WTC11 (cell line): ENCODE measurements around the gene MCAT. TPM values are rescaled to one million over a fixed set of nuclear protein-coding genes. Genes with fewer than 3 reads are reported as not detected.

Experiments
- ATAC-seq: fragments of 200-7000 bp; cut with Tn5 transposase; 2 replicates; pipeline ENCODE4 v1.10.0; 2021; ENCODE audit warnings: mild to moderate bottlenecking, moderate library complexity
- CTCF ChIA-PET: fragments of 300-600 bp; sonication (Branson Sonifier 250); formaldehyde crosslinking; loops from one replicate; lab custom pipeline; 2021; ENCODE audit warnings: antibody characterized with exemption; lab: Charles Lee
- POLR2A ChIA-PET: fragments of 350-600 bp; sonication (Branson Sonifier 250); formaldehyde crosslinking; loops from one replicate; lab custom pipeline; 2021; ENCODE audit warnings: antibody characterized with exemption; lab: Charles Lee
- DNase-seq: peaks from one replicate; pipeline ENCODE4 v3.0.0; 2021; ENCODE audit warnings: low spot score
- H3K27ac Mint-ChIP-seq: 2 replicates; pipeline ENCODE4 v1.8.0; 2021; ENCODE audit warnings: mixed read lengths
- H3K27me3 Mint-ChIP-seq: 2 replicates; pipeline ENCODE4 v1.8.0; 2021; ENCODE audit warnings: low read depth, mild to moderate bottlenecking, moderate library complexity, mixed read lengths
- H3K36me3 Mint-ChIP-seq: 2 replicates; pipeline ENCODE4 v1.8.0; 2021; ENCODE audit warnings: mixed read lengths
- H3K4me1 Mint-ChIP-seq: 2 replicates; pipeline ENCODE4 v1.8.0; 2022; ENCODE audit warnings: mixed read lengths
- H3K4me3 Mint-ChIP-seq: 2 replicates; pipeline ENCODE4 v1.8.0; 2021; ENCODE audit warnings: mild to moderate bottlenecking, moderate library complexity, mixed read lengths
- H3K9me3 Mint-ChIP-seq: 2 replicates; pipeline ENCODE4 v1.8.0; 2021; ENCODE audit warnings: mixed read lengths
- AR ChIP-seq: fragments of 250-450 bp; sonication (Bioruptor Pico); IDR thresholded peaks from 2 replicates; pipeline ENCODE4 v1.9.0; 2021; ENCODE audit warnings: mild to moderate bottlenecking
- CREB1 ChIP-seq: sonication (generic); formaldehyde crosslinking; IDR thresholded peaks from 2 replicates; pipeline ENCODE4 v1.8.0; 2023; ENCODE audit warnings: mild to moderate bottlenecking, missing genetic modification reagents
- CTCF ChIP-seq: fragments of 200-600 bp; IDR thresholded peaks from 2 replicates; pipeline ENCODE4 v1.8.0; 2022; ENCODE audit warnings: antibody characterized with exemption
- ESRRA ChIP-seq: sonication (generic); formaldehyde crosslinking; IDR thresholded peaks from 2 replicates; pipeline ENCODE4 v1.8.1; 2022; ENCODE audit warnings: mild to moderate bottlenecking, missing genetic modification reagents, borderline replicate concordance
- HMGA2 ChIP-seq: fragments of 250-450 bp; sonication (Bioruptor Pico); IDR thresholded peaks from 2 replicates; pipeline ENCODE4 v1.4.0; 2021; ENCODE audit warnings: mild to moderate bottlenecking, moderate library complexity
- KAT7 ChIP-seq: sonication (generic); formaldehyde crosslinking; IDR thresholded peaks from 2 replicates; pipeline ENCODE4 v1.8.1; 2023; ENCODE audit warnings: missing genetic modification reagents, mild to moderate bottlenecking, borderline replicate concordance
- MXD4 ChIP-seq: fragments of 250-450 bp; sonication (Bioruptor Pico); IDR thresholded peaks from 2 replicates; pipeline ENCODE4 v1.8.0; 2021; ENCODE audit warnings: mild to moderate bottlenecking, moderate library complexity, borderline replicate concordance
- OVOL2 ChIP-seq: fragments of 250-450 bp; sonication (Bioruptor Pico); IDR thresholded peaks from 2 replicates; pipeline ENCODE4 v1.9.0; 2021; ENCODE audit warnings: mild to moderate bottlenecking, borderline replicate concordance
- RORB ChIP-seq: fragments of 250-450 bp; sonication (Bioruptor Pico); IDR thresholded peaks from 2 replicates; pipeline ENCODE4 v1.9.0; 2021; ENCODE audit warnings: mild to moderate bottlenecking
- SP1 ChIP-seq: sonication (generic); formaldehyde crosslinking; conservative IDR thresholded peaks from 2 replicates; pipeline ENCODE4 v1.8.1; 2022; ENCODE audit warnings: missing genetic modification reagents
- USF1 ChIP-seq: sonication (generic); formaldehyde crosslinking; IDR thresholded peaks from 2 replicates; pipeline ENCODE4 v1.8.0; 2022; ENCODE audit warnings: mild to moderate bottlenecking, missing genetic modification reagents
- ZBTB21 ChIP-seq: sonication (generic); formaldehyde crosslinking; IDR thresholded peaks from 2 replicates; pipeline ENCODE4 v1.8.1; 2023; ENCODE audit warnings: mild to moderate bottlenecking, missing genetic modification reagents, borderline replicate concordance
- ZNF232 ChIP-seq: sonication (generic); formaldehyde crosslinking; IDR thresholded peaks from 2 replicates; pipeline ENCODE4 v1.8.0; 2022; ENCODE audit warnings: mild to moderate bottlenecking, missing genetic modification reagents
- ZNF317 ChIP-seq: sonication (generic); formaldehyde crosslinking; IDR thresholded peaks from 2 replicates; pipeline ENCODE4 v1.8.1; 2023; ENCODE audit warnings: low read depth, mild to moderate bottlenecking, moderate library complexity, missing genetic modification reagents, borderline replicate concordance
- ZNF425 ChIP-seq: fragments of 250-450 bp; sonication (Bioruptor Pico); conservative IDR thresholded peaks from 2 replicates; pipeline ENCODE4 v1.9.0; 2021; ENCODE audit warnings: mild to moderate bottlenecking
- ZNF671 ChIP-seq: fragments of 250-450 bp; sonication (Bioruptor Pico); IDR thresholded peaks from 2 replicates; pipeline ENCODE4 v1.8.0; 2021; ENCODE audit warnings: mild to moderate bottlenecking
- total RNA-seq: library from RNA; stranded (reverse); gene quantifications from 3 replicates; pipeline ENCODE4 v1.2.3, GENCODE V29; 2021
- TF ChIP-seq, protein P1 (sequence below): sonication (generic); formaldehyde crosslinking; conservative IDR thresholded peaks from 2 replicates; pipeline ENCODE4 v1.8.1; 2022; ENCODE audit warnings: mild to moderate bottlenecking, missing genetic modification reagents
- TF ChIP-seq, protein P2 (sequence below): sonication (generic); formaldehyde crosslinking; IDR thresholded peaks from 2 replicates; pipeline ENCODE4 v1.8.0; 2023; ENCODE audit warnings: missing genetic modification reagents
- TF ChIP-seq, protein P3 (sequence below): sonication (generic); formaldehyde crosslinking; IDR thresholded peaks from 2 replicates; pipeline ENCODE4 v1.8.1; 2023; ENCODE audit warnings: mild to moderate bottlenecking, missing genetic modification reagents

MCAT gene
- total RNA-seq, 1 experiment from 2014 or later, result 18.5 TPM

- peaks cover 18% of the 10 kb centered on the region for H3K4me1 Mint-ChIP-seq
- ChIA-PET CTCF (interaction anchor here (1.4 kb wide), 1 partner anchor 46 kb away, joined by 5 read pairs; no protein-coding TSS in a partner anchor), POLR2A (no interaction called here)
- H3K4me3 Mint-ChIP-seq, result no peak overlapping the region
- H3K9me3 Mint-ChIP-seq, result no peaks in the 10 kb centered on the region
- DNase-seq, result no peak
- H3K27me3 Mint-ChIP-seq, result no peaks in the 10 kb centered on the region
- ATAC-seq, result no peak
- H3K36me3 Mint-ChIP-seq, result peaks cover 42% of the 10 kb centered on the region
- TF ChIP-seq MXD4, result no peak
- TF ChIP-seq HMGA2, result no peak
- TF ChIP-seq, protein P1, sequence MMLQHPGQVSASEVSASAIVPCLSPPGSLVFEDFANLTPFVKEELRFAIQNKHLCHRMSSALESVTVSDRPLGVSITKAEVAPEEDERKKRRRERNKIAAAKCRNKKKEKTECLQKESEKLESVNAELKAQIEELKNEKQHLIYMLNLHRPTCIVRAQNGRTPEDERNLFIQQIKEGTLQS (CRISPR knock-in tag), result no peak
- TF ChIP-seq ZNF425 (CRISPR knock-in tag), result no peak
- TF ChIP-seq, protein P2, sequence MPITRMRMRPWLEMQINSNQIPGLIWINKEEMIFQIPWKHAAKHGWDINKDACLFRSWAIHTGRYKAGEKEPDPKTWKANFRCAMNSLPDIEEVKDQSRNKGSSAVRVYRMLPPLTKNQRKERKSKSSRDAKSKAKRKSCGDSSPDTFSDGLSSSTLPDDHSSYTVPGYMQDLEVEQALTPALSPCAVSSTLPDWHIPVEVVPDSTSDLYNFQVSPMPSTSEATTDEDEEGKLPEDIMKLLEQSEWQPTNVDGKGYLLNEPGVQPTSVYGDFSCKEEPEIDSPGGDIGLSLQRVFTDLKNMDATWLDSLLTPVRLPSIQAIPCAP, result no peak
- no peak for TF ChIP-seq USF1 (CRISPR knock-in tag)
- TF ChIP-seq CTCF, result no peak
- TF ChIP-seq OVOL2 (CRISPR knock-in tag), result no peak
- TF ChIP-seq, protein P3, sequence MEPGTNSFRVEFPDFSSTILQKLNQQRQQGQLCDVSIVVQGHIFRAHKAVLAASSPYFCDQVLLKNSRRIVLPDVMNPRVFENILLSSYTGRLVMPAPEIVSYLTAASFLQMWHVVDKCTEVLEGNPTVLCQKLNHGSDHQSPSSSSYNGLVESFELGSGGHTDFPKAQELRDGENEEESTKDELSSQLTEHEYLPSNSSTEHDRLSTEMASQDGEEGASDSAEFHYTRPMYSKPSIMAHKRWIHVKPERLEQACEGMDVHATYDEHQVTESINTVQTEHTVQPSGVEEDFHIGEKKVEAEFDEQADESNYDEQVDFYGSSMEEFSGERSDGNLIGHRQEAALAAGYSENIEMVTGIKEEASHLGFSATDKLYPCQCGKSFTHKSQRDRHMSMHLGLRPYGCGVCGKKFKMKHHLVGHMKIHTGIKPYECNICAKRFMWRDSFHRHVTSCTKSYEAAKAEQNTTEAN, result no peak
- no peak overlapping the region for H3K27ac Mint-ChIP-seq
Measured at GRCh38 chr22:43182118-43182517, 38.9 kb upstream of the MCAT start.

DNA sequence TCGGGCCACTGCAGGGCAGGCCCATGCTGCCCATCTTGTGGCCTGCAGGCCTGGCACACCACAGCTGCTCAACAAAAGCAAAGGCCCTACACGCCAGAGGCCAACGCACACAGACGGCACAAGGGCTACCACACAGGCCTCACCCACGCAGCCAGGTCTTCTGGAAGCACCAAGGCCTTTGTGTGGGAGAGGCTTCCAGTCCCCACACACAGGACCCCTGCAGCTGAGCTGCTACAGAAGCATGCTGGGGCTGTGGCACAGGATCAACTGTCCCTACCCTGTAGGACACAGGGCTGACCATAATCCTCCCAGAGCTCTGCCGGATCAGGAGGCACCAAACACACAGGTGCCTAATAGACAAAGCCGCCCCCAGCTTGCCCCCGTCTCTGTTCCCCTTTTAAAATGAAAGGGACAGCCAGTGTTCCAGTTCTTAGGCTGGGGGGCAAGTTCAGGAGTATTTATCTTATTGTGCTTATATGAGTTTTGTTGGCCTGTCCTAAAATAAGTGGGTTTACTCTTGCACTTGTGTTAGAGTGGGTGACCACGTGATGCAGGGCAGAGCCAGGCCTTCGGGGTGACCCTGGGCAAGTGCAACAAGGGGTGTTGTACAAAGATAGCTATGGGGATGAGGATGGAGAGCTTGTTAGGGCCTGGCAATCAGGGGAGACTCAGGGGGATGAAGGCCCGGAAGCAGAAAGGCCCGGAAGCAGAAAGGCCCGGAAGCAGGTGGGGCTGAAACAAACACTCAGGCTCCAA lies 38.3 kb upstream of the MCAT start:
- no peak overlapping the region for H3K4me3 Mint-ChIP-seq
- H3K27me3 Mint-ChIP-seq, result no peaks in the 10 kb centered on the region
- peaks cover 18% of the 10 kb centered on the region for H3K4me1 Mint-ChIP-seq
- H3K9me3 Mint-ChIP-seq, result no peaks in the 10 kb centered on the region
- peak overlapping the region; percentile 86; the same call in 1 of the 2 replicates for H3K27ac Mint-ChIP-seq
- DNase-seq, result no peak
- ATAC-seq, result no peak
- TF ChIP-seq KAT7 (CRISPR knock-in tag) (no peak), RORB (CRISPR knock-in tag) (no peak), ZNF317 (no peak), CREB1 (CRISPR knock-in tag) (no peak), SP1 (no peak), ZBTB21 (CRISPR knock-in tag) (no peak)
- ChIA-PET POLR2A (no interaction called here), CTCF (interaction anchor here (1.6 kb wide), 1 partner anchor 47 kb away, joined by 5 read pairs; no protein-coding TSS in a partner anchor)
- H3K36me3 Mint-ChIP-seq, result peaks cover 42% of the 10 kb centered on the region

GRCh38 chr22:43180670-43181069 lies 37.5 kb upstream of the MCAT start:
- peaks cover 17% of the 10 kb centered on the region for H3K4me1 Mint-ChIP-seq
- ChIA-PET CTCF (interaction anchor here (1.6 kb wide), 1 partner anchor 47 kb away, joined by 5 read pairs; no protein-coding TSS in a partner anchor), POLR2A (no interaction called here)
- ATAC-seq (no peak), DNase-seq (no peak)
- no peak overlapping the region for H3K27ac Mint-ChIP-seq
- H3K9me3 Mint-ChIP-seq, result no peaks in the 10 kb centered on the region
- no peak for TF ChIP-seq AR (CRISPR knock-in tag)
- TF ChIP-seq ESRRA (CRISPR knock-in tag), result no peak
- TF ChIP-seq ZNF232 (CRISPR knock-in tag), result no peak
- TF ChIP-seq SP1, result no peak
- TF ChIP-seq CREB1 (CRISPR knock-in tag), result no peak
- no peak for TF ChIP-seq ZNF671 (CRISPR knock-in tag)
- H3K36me3 Mint-ChIP-seq, result peaks cover 47% of the 10 kb centered on the region
- H3K4me3 Mint-ChIP-seq, result no peak overlapping the region
- H3K27me3 Mint-ChIP-seq, result no peaks in the 10 kb centered on the region
